Choroid plexus epithelial cell (primary cell): ENCODE data around the gene PTCH1.
A peak's percentile ranks its signal among the peaks of the same experiment; 100 is the strongest.

Source experiments
- DNase-seq: peaks from one replicate; pipeline ENCODE4 v3.0.0-alpha.2; 2010; ENCODE audit warnings: low read depth
- H3K4me3 ChIP-seq: 2 replicates; pipeline ENCODE4 v1.5.1; 2011; ENCODE audit warnings: low read depth, mild to moderate bottlenecking, control low read depth, low read length, moderate library complexity
- TF ChIP-seq, protein P1 (sequence below): conservative IDR thresholded peaks from 2 replicates; pipeline ENCODE4 v1.5.1; 2011; ENCODE audit warnings: low read depth, mild to moderate bottlenecking, control low read depth, inconsistent platforms, low read length, moderate library complexity

Gene PTCH1

DNA sequence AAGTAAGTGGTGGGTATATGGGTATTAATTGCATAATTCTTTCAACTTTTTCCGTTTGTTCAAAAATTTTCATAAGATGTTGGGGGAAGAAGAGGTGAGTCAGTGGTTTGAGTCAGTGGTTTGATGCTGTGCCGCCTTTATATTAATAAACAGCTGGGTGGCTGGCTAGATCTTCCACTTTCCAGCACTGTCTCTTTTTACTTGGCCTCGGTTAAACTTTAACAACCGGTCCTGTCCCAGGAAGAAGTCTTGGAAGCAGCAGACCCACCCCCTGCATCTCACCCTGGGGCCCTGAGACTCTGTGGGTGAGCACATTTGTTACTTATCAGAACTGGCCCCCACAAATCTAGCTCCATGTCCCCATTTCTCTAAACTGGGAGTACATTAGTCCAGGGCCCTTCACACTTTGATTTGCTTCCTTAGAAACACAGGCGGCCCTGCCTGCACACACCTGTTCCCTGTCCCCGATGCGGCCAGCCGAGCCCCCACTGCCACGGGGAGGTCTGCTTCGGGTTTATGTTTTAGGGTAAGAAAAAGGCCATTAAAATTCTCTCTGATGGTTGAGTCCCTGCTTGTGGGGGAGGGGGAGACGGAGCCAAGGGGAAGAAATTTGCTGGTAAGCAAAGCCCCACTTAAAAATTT is 90.7 kb downstream of the PTCH1 start:
- DNase-seq = peak; percentile 25
- TF ChIP-seq, protein P1, sequence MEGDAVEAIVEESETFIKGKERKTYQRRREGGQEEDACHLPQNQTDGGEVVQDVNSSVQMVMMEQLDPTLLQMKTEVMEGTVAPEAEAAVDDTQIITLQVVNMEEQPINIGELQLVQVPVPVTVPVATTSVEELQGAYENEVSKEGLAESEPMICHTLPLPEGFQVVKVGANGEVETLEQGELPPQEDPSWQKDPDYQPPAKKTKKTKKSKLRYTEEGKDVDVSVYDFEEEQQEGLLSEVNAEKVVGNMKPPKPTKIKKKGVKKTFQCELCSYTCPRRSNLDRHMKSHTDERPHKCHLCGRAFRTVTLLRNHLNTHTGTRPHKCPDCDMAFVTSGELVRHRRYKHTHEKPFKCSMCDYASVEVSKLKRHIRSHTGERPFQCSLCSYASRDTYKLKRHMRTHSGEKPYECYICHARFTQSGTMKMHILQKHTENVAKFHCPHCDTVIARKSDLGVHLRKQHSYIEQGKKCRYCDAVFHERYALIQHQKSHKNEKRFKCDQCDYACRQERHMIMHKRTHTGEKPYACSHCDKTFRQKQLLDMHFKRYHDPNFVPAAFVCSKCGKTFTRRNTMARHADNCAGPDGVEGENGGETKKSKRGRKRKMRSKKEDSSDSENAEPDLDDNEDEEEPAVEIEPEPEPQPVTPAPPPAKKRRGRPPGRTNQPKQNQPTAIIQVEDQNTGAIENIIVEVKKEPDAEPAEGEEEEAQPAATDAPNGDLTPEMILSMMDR = no peak
- H3K4me3 ChIP-seq = peak overlapping the region; percentile 62

DNA sequence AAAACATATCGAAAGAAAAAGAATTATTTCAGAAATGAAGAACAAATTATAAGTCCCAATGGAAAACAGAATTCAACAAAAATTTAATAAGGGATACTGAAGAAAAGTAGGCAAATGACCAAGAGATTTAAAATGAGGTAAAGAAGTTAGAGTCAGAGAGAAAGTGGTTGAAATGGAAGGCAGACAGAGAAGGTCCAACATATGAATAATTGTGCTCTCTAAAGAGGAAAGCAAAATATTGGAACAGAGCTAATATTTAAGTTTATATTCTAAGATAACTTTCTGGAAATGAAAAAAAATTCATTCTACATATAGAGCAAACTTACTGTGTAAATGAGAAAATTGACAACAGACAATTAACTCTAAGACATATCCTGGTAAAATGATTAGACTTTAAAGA is 94.1 kb downstream of the PTCH1 start:
- TF ChIP-seq, protein P1 = no peak
- no peak overlapping the region for H3K4me3 ChIP-seq
- DNase-seq = no peak

DNA sequence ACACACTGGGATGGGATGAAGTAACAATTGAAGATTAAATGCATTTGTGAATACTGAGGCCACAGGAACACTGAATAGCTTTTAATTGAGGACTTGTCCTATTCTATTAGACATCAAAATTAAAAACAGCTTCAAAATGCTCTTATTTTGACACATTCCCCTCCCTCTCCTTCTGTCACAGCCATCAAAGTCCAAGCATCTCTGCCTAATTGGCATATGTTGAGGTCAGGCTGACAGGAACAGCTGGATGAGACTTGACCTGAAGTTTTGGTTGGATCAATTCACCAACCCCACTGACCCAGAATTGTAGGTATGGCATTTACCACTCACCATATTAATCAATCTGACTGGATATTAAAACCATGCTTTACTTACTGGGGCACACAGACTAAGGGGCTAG is 96.3 kb downstream of the PTCH1 start:
- no peak for DNase-seq
- H3K4me3 ChIP-seq = no peak overlapping the region
- TF ChIP-seq, protein P1 = no peak

DNA sequence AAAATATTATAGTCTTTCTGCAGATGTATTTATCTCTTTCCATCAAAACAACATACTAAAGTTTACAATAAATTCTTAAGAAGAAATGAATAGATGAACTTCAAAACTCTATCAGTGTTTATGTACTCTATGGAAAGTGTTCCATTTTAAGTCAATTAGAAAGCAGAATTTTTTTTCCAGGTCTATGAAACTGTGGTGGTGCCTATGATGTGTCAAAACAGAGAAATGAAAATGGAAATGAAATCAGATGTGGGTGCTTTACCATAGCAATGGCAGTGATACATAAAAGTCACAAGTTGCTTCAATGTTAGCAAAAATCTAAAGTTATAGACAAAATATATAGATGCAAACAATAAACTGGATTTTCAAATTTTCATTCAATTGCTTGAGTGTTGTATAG is 97.3 kb downstream of the PTCH1 start:
- H3K4me3 ChIP-seq = no peak overlapping the region
- DNase-seq = no peak
- TF ChIP-seq, protein P1 = no peak

DNA sequence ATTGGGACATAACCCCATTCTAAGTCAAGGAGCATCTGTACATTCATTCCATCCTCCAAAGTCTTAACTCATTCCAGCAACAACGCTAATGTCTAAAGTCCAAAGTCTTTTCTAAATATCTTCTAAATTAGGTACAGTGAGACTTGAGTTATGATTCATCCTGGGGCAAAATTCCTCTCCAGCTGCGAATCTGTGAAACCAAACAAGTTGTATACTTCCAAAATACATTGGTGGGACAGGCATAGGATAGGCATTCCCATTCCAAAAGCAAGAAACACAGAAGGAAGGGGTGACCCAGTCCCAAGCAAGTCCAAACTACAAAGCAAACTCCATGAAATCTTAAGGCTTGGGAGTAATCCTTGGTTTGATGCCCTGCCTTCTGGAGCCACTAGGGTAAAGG is 101.6 kb downstream of the PTCH1 start:
- H3K4me3 ChIP-seq = no peak overlapping the region
- TF ChIP-seq, protein P1 = no peak
- DNase-seq = no peak

DNA sequence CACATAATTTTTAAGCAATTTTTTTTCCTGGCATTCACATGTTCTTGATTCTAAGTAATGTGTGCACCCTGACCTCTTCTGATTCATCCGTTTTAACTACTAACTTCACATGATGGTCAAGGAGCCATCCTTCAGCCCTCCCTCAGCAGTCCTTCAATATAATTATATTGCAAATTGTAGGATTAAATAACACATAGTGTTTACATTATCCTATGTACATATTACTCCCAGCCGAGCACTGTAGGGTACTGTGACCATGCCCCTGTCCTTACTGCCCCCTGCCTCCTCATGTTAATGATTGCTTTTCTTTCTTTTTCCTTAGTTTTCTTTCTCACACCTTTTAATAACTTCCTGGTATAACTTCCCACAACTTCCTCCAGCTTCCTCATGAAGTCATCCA is 103.0 kb downstream of the PTCH1 start:
- TF ChIP-seq, protein P1 = no peak
- H3K4me3 ChIP-seq = no peak overlapping the region
- DNase-seq = peak; percentile 21

DNA sequence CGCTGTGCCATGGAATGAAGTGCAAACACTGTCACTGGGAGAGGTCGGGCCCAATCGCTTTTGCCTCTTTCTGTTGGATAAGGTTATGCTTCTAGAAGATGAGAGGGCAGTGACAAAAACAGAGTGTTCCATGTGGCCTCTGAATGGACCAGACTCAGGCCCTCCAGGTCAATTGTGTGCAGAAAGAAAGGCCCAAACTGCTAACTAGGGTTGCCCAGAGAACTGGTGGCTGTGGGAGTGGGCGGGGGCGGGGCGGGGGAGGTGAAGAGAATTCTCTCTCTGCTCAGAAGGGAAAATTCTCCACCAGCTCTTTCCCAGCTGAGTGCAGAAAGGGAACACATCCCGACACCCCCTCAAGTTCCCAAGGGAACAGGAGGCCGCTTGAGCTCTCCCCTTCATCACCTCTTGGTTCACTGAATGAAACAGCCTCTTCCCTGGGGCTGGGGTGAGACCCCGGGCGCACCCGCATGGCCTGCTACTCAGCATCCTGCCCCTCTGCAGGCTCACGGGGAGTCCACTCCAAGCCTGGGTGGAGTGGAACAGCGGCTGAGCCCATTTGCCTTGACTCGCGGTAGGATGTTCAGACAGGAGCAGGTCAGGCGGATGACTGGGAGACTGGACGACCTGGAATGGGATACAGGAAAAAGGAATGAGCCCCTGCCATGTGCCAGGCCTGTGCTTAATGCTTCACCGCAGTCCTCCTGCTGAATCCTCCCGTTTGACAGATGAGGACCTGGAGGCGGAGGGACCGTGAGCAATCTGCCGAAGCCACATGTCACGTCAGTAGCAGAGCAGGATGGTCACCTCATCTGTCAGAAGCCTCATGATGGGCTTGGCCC is 105.5 kb downstream of the PTCH1 start:
- TF ChIP-seq, protein P1 = no peak

More for the DNA sequence above, 105.5 kb downstream of the PTCH1 start:
- no peak for DNase-seq
- no peak overlapping the region for H3K4me3 ChIP-seq
